A549 (cell line): Measurements from ENCODE around the gene ELANE. TPM values are rescaled to one million over a fixed set of nuclear protein-coding genes. Genes with fewer than 3 reads are reported as not detected.
A peak's percentile ranks its signal among the peaks of the same experiment; 100 is the strongest.

Experiments used
- ATAC-seq, 2 experiments: fragments of 200-7000 bp in 1 of 2; fragments of >200 bp in 1 of 2; cut with Nextera tagmentation in 1 of 2; cut with Tn5 transposase in 1 of 2; 3 replicates each; pipeline versions ENCODE4 v1.8.0 to v1.9.1; 2018 to 2020; ENCODE audit warnings: mild to moderate bottlenecking in 1 of 2, moderate library complexity in 1 of 2
- CTCF ChIA-PET: fragments of 300-600 bp; sonication (Branson Sonifier 250); formaldehyde crosslinking; extraction: SDS; loops from one replicate; lab custom pipeline; 2021; ENCODE audit warnings: antibody characterized with exemption, inconsistent platforms; lab: Yijun Ruan, JAX
- POLR2A ChIA-PET: fragments of 350-600 bp; formaldehyde crosslinking; extraction: SDS; loops from one replicate; lab custom pipeline; 2021; ENCODE audit warnings: antibody characterized with exemption, inconsistent platforms; lab: Yijun Ruan, JAX
- DNase-seq, 2 experiments: peaks; one replicate each; pipeline versions ENCODE4 v3.0.0 to v3.0.0-alpha.2; 2011 to 2016; ENCODE audit warnings: low read depth in 1 of 2, low spot score in 1 of 2
- FAIRE-seq: peaks from 2 replicates; lab custom pipeline; 2011; peaks lifted over from hg19 to GRCh38; lab: Jason Lieb, UNC
- H3K27ac ChIP-seq, 2 experiments: fragments of >200 bp; sonication (Bioruptor Twin); formaldehyde crosslinking; 3 replicates each; pipeline ENCODE4 v1.5.1; 2016 to 2017
- H3K4me1 ChIP-seq: fragments of >200 bp; sonication (Bioruptor Twin); formaldehyde crosslinking; 3 replicates; pipeline ENCODE4 v1.6.1; 2016
- H3K4me2 ChIP-seq: fragments of >200 bp; sonication (Bioruptor Twin); formaldehyde crosslinking; 3 replicates; pipeline ENCODE4 v1.6.1; 2016
- H3K4me3 ChIP-seq: fragments of >200 bp; sonication (Bioruptor Twin); formaldehyde crosslinking; 3 replicates; pipeline ENCODE4 v1.5.1; 2016
- H3K9me3 ChIP-seq: fragments of >200 bp; sonication (Bioruptor Twin); formaldehyde crosslinking; 3 replicates; pipeline ENCODE4 v1.6.1; 2016
- CBX8 ChIP-seq: fragments of 200-600 bp; sonication (generic); IDR thresholded peaks from 2 replicates; pipeline ENCODE4 v1.6.1; 2016
- CEBPB ChIP-seq, 2 experiments: fragments of >200 bp in 1 of 2; sonication (Bioruptor Twin) in 1 of 2; formaldehyde crosslinking in 1 of 2; IDR thresholded peaks; 2 replicates each; pipeline ENCODE4 v1.6.1; 2012 to 2016
- E2F6 ChIP-seq: IDR thresholded peaks from 2 replicates; pipeline ENCODE4 v1.6.1; 2012; ENCODE audit warnings: low read depth, borderline replicate concordance
- EHF ChIP-seq: fragments of 250-450 bp; sonication (Bioruptor Pico); IDR thresholded peaks from 2 replicates; pipeline ENCODE4 v1.5.0; 2020; ENCODE audit warnings: mild to moderate bottlenecking
- EHMT2 ChIP-seq: fragments of 200-600 bp; sonication (generic); IDR thresholded peaks from 2 replicates; pipeline ENCODE4 v1.6.1; 2016; ENCODE audit warnings: antibody characterized with exemption, low read depth, mild to moderate bottlenecking, moderate library complexity
- ELK1 ChIP-seq: fragments of 150-350 bp; IDR thresholded peaks from 2 replicates; pipeline ENCODE4 v1.6.1; 2014; ENCODE audit warnings: low read depth, mild to moderate bottlenecking, low read length
- HDAC2 ChIP-seq: fragments of 200-600 bp; sonication (generic); IDR thresholded peaks from 2 replicates; pipeline ENCODE4 v1.6.1; 2016
- HOXA7 ChIP-seq: fragments of 250-450 bp; sonication (Bioruptor Pico); IDR thresholded peaks from 2 replicates; pipeline ENCODE4 v1.5.0; 2020; ENCODE audit warnings: mild to moderate bottlenecking, moderate library complexity
- JUNB ChIP-seq: fragments of >200 bp; sonication (Bioruptor Twin); formaldehyde crosslinking; IDR thresholded peaks from 2 replicates; pipeline ENCODE4 v1.6.1; 2016
- KDM5A ChIP-seq: fragments of 200-600 bp; sonication (generic); IDR thresholded peaks from 2 replicates; pipeline ENCODE4 v1.6.1; 2016; ENCODE audit warnings: antibody characterized with exemption, mild to moderate bottlenecking
- NR3C1 ChIP-seq: fragments of >200 bp; sonication (Bioruptor Twin); formaldehyde crosslinking; IDR thresholded peaks from 3 replicates; pipeline ENCODE4 v1.6.1; 2017
- PBX3 ChIP-seq: IDR thresholded peaks from 2 replicates; pipeline ENCODE4 v1.6.1; 2012
- POLR2A ChIP-seq: IDR thresholded peaks from 2 replicates; pipeline ENCODE4 v1.6.1; 2012; ENCODE audit warnings: mild to moderate bottlenecking, low read length
- POLR2AphosphoS2 ChIP-seq: conservative IDR thresholded peaks from 2 replicates; pipeline ENCODE4 v1.6.1; 2012; ENCODE audit warnings: low read length, improper control_type of control experiment, inconsistent platforms
- REST ChIP-seq: fragments of 200-600 bp; sonication (generic); IDR thresholded peaks from 2 replicates; pipeline ENCODE4 v1.6.1; 2016; ENCODE audit warnings: antibody characterized with exemption, mild to moderate bottlenecking, moderate library complexity
- RFX5 ChIP-seq: fragments of 450-650 bp; IDR thresholded peaks from 2 replicates; pipeline ENCODE4 v1.7.1; 2014; ENCODE audit warnings: antibody characterized with exemption, mild to moderate bottlenecking, moderate library complexity
- SMC3 ChIP-seq: fragments of >200 bp; sonication (Bioruptor Twin); formaldehyde crosslinking; IDR thresholded peaks from 3 replicates; pipeline ENCODE4 v1.6.1; 2018; ENCODE audit warnings: inconsistent platforms
- SREBF2 ChIP-seq: fragments of 450-650 bp; IDR thresholded peaks from 2 replicates; pipeline ENCODE4 v1.6.1; 2014; ENCODE audit warnings: mild to moderate bottlenecking, moderate library complexity
- ZC3H11A ChIP-seq: fragments of 450-650 bp; IDR thresholded peaks from 2 replicates; pipeline ENCODE4 v1.6.1; 2014; ENCODE audit warnings: antibody characterized with exemption, mild to moderate bottlenecking
- ZFP36 ChIP-seq: fragments of 450-650 bp; IDR thresholded peaks from 2 replicates; pipeline ENCODE4 v1.6.1; 2014; ENCODE audit warnings: borderline replicate concordance; ENCODE audit not compliant: partially characterized antibody
- ZNF302 ChIP-seq: fragments of 250-450 bp; sonication (Bioruptor Pico); IDR thresholded peaks from 2 replicates; pipeline ENCODE4 v1.9.0; 2021; ENCODE audit warnings: inconsistent platforms, mild to moderate bottlenecking, moderate library complexity
- WGBS: methylation state at CpG from one replicate; pipeline ENCODE4 v1.1.6; 2017; ENCODE audit errors: missing lambda C conversion rate; 5-methylcytosine and 5-hydroxymethylcytosine counted together
- polyA plus RNA-seq, 4 experiments: library from polyadenylated mRNA; depleted of rRNA in 3 of 4; stranded (reverse); fragments of >200 nt; fragmentation: RNase III in 1 of 4; extraction: RNeasy Plus Mini Kit Qiagen cat#74134 plus additional on column Dnase treatment in 1 of 4; gene quantifications; 2 replicates in 3 of 4; 3 replicates in 1 of 4; pipeline ENCODE4 v1.2.3, GENCODE V29; 2011 to 2017

ELANE gene
- polyA plus RNA-seq, 2 of the 4 experiments (the other 2 are of a cell fraction) = 0.15 to 0.35 TPM

- Histone ChIP-seq H3K27ac (no peak overlapping the region), H3K4me2 (no peak overlapping the region), H3K4me3 (no peak overlapping the region), H3K4me1 (peaks cover 5% of the 10 kb centered on the region; the same call in 1 of the 3 replicates), H3K9me3 (no peaks in the 10 kb centered on the region)
- DNase-seq (no peak), ATAC-seq (no peak), FAIRE-seq (no peak)
- 91% methylated on average over 10 of the region's 20 CpGs for WGBS
- POLR2A ChIA-PET = no interaction called here
- TF ChIP-seq JUNB = no peak
- TF ChIP-seq SREBF2 = no peak
- peak; percentile 81 for TF ChIP-seq RFX5
- TF ChIP-seq POLR2A = no peak
- TF ChIP-seq ZC3H11A = no peak
- no peak for TF ChIP-seq HDAC2
- CTCF ChIA-PET = no interaction called here
These were observed 46.6 kb downstream of the ELANE start for GRCh38 chr19:898663-899062.

- H3K27ac ChIP-seq = no peak overlapping the region
- 89% methylated on average over 27 of the region's 32 CpGs for whole genome bisulfite sequencing
- POLR2A ChIA-PET = no interaction called here
- H3K4me1 ChIP-seq = peaks cover 5% of the 10 kb centered on the region; the same call in 1 of the 3 replicates
- H3K9me3 ChIP-seq = no peaks in the 10 kb centered on the region
- no peak for TF ChIP-seq SMC3
- no peak for TF ChIP-seq REST
- TF ChIP-seq KDM5A = no peak
- TF ChIP-seq PBX3 = no peak
- TF ChIP-seq HOXA7 = no peak
- TF ChIP-seq ELK1 = no peak
- TF ChIP-seq ZNF302 (CRISPR knock-in tag) = no peak
- no peak for TF ChIP-seq E2F6
- no peak for TF ChIP-seq EHF (CRISPR knock-in tag)
- TF ChIP-seq POLR2AphosphoS2 = no peak
- no peak for TF ChIP-seq HDAC2
- no peak for TF ChIP-seq CBX8
- TF ChIP-seq NR3C1 = no peak
- TF ChIP-seq EHMT2 = no peak
- TF ChIP-seq CEBPB (IDR thresholded peaks at IDR 0.05) = no peak
- no peak for TF ChIP-seq SREBF2
- no peak for TF ChIP-seq ZFP36
- CTCF ChIA-PET = no interaction called here
- FAIRE-seq (no peak), ATAC-seq (no peak), DNase-seq (no peak)
- no peak overlapping the region for H3K4me3 ChIP-seq
- no peak overlapping the region for H3K4me2 ChIP-seq
These were observed 47.4 kb downstream of the ELANE start for GRCh38 chr19:899336-900042.
